SW480 (cell line): ENCODE data around the gene PAQR5.
"Not testable (repeated sequence)": the region's sequence is repeated elsewhere in the genome, so short reads cannot be mapped to it uniquely, and the experiment has no call there.

Experiments used
- DNase-seq: peaks from one replicate; pipeline ENCODE4 v3.0.0-alpha.2; 2016; ENCODE audit warnings: low spot score

PAQR5 gene

GRCh38 chr15:69293741-69294615 lies 4.7 kb upstream of the PAQR5 start:
- no peak for DNase-seq

- no peak for DNase-seq
Observed at GRCh38 chr15:69296606-69297005, 2.1 kb upstream of the PAQR5 start.

GRCh38 chr15:69297642-69298353 lies 914 bp upstream of the PAQR5 start:
- no peak for DNase-seq

DNA sequence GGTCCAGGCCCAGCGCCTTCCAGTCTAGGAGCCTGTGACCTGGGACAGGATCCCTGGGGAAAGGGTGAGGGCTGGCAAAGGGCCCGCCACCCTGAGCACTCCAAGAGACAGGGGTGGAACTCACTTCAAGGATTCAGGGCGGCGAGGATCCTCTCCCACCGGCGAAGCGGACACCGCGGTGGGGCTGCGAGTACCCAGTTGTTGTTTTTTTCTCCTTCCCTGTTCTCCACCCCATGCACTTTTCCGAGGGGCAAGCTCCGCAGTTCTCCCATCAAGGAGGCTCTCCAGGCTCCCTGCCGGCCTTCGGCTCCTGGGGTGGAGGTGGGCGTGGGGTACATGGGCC lies 387 bp upstream of the PAQR5 start:
- no peak for DNase-seq

GRCh38 chr15:69299451-69299886 lies 757 bp downstream of the PAQR5 start:
- DNase-seq: no peak

DNA sequence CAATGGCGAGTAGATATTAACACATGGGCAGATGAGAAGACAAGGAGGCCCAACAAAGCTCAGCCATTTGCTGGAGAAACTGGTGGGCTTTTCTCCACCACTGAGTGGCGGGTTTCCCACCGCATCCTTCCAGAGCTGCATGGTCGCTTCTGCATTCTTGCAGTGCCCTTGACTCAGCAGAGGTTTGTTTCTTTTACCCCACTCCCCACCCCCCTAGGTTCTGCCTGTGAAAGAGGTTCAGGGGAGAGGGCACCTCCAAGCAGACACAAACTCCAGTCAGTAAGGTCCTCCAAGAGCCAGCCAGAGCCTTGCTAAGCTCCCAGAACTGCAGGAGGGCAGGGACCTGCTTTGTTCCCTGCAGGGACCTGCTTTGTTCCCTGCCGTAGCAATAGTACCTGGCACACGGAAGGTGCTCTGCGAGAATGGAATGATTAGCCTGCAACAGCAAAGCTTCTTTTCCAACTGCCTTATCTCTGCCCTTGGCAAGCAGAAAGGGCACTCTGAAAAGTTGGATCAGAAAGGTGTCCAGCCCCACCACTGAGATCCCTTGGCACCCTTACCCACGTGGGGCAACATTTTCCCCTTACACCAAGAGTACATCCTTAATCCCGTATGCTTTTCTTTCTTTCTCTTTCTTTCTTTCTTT lies 1.4 kb downstream of the PAQR5 start:
- peak; percentile 25 for DNase-seq

DNA sequence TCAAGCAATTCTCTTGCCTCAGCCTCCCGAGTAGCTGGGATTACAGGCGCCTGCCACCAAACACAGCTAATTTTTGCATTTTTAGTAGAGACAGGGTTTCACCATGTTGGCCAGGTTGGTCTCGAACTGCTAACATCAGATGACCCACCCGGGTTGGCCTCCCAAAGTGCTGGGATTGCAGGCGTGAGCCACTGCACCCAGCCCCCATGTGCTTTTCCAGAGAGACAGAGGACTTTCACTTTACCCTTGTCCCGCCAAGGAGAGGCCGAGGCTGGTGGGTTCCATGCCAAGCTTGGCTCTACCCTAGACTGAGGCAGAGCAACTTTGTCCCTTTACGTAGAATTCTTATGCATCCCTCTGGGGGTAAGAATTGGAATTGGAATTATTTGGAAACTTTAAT lies 2.4 kb downstream of the PAQR5 start:
- not testable (repeated sequence) for DNase-seq

DNA sequence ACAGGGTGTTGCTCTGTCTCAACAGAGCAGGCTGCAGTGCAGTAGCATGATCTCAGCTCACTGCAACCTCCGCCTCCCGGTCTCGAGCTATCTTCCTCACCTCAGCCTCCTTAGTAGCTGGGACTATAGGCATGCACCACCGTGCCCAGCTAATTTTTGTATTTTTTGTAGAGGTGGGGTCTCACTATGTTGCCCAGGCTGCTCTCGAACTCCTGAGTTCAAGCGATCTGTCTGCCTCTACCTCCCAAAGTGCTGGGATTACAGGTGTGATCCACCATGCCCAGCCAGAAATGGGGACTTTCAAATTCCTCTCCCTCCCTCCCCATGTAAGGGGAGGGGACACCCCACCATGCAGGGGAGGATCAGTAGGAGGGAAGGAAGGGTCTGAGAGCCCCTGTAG lies 3.4 kb downstream of the PAQR5 start:
- DNase-seq: not testable (repeated sequence)

GRCh38 chr15:69302929-69303328 lies 4.2 kb downstream of the PAQR5 start:
- no peak for DNase-seq

DNA sequence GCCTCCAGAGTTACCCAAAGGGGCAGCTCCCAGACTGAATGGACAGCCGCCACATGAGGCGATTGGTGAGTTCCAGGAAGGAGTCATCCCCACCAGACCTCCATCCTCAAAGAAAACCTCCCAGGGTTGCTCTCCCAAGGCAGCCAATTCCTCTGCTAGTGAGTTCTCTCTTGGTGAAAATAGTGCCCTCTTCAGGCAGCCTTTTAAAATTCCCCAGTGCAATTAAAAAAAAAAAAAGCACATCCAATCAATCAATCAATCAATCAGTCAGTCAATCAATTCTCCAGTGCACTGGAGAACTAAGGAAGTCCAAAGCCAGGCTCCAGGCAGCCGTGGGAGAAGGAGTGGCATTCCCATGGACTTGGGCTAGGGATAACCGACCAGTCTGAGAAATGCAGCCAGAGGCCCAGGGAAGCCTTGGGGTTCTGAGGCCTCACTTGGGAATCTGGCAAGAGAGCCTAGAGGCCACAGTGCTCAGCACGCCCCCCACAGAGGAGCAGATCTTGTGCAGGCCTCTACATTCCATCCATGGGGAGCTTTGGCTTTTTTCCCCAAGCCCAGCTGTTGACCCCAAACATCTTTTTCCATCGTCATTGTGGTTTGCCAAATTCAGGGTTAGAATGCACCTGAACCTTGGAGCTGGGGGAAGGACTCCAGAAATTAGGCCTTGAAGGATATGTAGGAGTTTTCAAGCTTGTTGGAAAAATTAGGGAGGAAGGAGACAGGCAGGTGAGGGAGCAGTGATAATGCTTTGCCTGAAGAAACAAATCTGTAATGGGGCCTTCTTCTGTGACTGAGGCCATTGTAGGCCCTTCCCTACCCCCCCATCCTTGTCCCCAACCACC lies 4.8 kb downstream of the PAQR5 start:
- no peak for DNase-seq

DNA sequence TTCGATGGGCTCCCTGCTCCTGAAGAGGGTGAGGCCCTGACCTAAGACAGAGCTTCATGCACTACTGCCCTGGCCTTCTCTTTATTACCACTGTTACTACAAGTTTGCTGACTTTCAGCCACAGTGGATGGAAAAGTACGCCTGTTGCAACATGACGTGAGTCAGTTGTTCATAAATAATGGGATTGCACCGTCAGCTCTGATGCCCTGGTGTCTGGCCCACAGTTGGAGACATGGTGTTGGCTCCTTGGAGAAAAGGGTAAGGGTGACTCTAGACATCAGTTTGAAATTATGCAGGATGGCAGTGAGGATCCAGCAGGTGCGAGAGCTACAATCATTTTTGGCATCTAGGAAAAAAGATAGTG lies 5.5 kb downstream of the PAQR5 start:
- DNase-seq: peak; percentile 28

DNA sequence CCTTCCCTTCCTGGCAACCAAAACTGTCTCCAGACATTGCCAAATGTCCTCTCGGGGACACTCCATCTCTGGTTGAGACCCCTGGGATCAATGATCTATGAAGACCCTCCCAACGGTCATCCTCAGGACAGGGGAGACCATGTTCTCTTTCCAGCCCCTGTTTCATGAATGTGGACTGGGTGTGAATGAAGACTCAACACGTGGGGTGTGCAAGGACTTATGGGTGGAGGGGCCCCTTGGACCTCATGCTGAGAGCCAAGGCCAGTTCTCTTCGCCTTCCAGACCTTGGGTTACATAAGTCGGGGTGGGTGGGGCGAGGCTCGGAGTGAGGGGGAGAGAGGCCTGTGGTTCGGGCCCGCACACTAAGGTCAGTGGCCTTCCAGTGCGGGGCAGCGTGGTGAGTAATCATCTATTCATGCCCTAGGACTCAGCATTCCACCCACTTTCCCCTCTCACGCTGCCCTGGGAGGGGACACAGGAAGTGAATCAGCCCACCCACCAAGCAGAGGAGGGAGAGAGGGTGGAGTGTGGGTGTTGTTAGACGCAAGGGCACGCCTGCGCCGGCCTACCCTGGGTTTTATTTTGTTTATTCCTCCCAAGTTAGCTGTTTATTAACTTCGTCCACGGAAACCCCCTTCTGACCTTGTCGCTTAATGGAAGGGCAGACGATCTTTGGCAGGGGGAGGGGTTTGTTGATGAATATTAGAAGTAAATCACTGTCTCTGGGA lies 6.7 kb downstream of the PAQR5 start:
- DNase-seq: peak; percentile 80

GRCh38 chr15:69305933-69306568 lies 7.3 kb downstream of the PAQR5 start:
- no peak for DNase-seq

GRCh38 chr15:69307939-69308338 lies 9.2 kb downstream of the PAQR5 start:
- no peak for DNase-seq

DNA sequence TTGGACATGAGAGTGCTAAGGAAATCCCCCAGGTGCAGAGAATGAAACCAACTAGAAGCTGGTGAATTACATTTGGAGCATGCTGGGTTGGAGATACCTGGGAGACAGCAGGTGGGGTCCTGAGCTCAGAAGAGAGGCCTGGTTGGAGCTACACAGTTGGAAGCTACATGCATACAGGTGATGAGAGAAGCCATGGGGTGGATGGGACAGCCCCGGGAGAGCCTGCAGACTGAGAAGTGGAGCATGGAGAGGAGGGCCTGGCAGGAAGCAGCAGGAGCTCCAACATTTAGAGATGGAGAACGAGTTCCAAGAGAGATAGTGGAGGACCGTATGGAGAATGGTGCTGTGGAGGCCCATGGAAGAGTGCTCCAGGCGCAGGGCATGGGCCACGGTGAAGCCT lies 10.2 kb downstream of the PAQR5 start:
- no peak for DNase-seq

DNA sequence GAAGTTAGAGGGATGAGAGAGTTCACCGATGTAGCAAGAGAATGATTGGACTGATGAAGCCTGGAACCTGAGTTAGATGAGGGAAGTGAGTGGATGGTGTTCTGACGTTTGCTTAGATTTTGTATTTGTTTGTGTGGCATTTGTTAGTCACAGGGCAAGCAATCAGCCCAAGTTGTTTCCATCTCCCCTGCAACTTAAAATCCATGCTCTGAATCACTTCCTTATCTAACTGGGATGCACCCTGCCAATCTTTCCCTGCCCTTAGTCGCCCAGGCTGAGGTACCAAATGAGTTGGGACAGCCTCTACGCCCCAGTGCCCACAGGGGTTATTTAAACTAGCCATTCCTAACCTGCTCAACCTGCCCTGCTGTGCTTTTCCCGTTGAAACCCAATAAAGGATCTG lies 12.6 kb downstream of the PAQR5 start:
- DNase-seq: no peak

GRCh38 chr15:69313432-69314000 lies 14.8 kb downstream of the PAQR5 start:
- DNase-seq: no peak

DNA sequence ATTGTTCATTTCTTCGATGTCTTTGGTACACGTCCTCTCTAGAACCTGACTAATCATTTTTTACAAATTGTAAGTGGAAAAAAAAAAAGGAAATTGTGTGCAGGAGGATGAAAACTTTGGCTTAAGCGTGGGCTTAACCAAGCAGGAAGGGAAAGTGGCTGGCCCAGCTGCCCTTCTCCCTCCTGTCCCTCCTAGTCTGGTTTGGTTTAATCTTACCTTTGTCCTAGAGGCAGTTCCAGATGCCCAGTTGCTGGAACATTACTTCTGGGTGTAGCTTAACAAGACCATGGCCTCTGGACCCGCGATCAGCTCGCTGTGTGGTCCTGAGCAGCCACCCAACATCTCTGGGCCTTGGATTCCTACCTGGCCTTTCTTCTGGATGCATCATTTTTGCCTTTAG lies 15.4 kb downstream of the PAQR5 start:
- no peak for DNase-seq

- no peak for DNase-seq
Observed at GRCh38 chr15:69314736-69315135, 16.0 kb downstream of the PAQR5 start.

GRCh38 chr15:69315402-69316110 lies 16.8 kb downstream of the PAQR5 start:
- DNase-seq: no peak
